ENCODE data around the gene BAHCC1.
"Not testable (repeated sequence)": the region's sequence is repeated elsewhere in the genome, so short reads cannot be mapped to it uniquely, and the experiment has no call there.

The BAHCC1 gene

DNA sequence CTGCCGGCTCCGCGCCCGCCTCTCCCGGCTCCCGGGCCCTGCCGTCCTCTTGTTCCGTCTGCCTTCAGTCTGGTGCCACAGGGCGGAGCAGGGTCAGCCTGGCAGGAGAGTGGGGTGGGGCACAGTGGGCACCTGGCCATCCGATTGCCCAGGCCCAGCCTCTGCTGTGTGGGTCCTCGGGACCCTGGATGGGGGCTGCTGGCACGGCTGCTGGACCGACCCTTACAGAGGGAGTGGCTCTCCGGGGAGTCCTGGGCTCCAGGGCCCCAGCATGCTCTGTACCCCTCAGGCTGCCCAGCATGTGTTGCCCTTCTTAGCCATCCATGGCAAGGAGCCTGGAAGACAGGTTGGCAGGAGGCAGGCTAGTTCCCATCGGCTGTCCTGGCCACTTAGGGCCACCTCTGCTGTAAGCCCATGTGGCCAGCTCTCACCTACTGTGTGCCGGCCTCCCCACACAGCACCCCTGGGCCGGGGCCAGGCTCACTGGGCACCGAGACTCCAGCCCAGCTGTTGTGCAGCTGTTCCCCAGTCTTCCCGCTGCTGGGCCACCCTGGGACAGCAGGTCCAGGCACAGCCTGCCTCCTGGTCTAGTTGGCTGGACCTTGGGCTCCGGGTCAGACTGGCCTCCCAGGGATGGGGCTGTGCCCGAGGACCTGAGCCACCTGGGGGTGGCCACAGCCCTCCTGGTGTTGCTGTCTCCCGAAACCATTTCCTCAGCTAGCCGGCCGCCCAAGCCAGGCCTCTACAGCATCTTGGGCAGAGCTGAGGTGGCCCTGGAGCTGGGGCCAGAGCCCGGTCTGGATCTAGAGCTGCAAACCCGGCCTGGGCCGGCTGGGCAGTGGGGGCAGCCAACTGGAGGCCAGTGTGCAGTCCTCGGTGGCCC, 24.9 kb downstream of the BAHCC1 start:
- Mint-ChIP-seq H3K4me3 (no peak overlapping the region), H3K27me3 (peaks cover 22% of the 10 kb centered on the region)

DNA sequence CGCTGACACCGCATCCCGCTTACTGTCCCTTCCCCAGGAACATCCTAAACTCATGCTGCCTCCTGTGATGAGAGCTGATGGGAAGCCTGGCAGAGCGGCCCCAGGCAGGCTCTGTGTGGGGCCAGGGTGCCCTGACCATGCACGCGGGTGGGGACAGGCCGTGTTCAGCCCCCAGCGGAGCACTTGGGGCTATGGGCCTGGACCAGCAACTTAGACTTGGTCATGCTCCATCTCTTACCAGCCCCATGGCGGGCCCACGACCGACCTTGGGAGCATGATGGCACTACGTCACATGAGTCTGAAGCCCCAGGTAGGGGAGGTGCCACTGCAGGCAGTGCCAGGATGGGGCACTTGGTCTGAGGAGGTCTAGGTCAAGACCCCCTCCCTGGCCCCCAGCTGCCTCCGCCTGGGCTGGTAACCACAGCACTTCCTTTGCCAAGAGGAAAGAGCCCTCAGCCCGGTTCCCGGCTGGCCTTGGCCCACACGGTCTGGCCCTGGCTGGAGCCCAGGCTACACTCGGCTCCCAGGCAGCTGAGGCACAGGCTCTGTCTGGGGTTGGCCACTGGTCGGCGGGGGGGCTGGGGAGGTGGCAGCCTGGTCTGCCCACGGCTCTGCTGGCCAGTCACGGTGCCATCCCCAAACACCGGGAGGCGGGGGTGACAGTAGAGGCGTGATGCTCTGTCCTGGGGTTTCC, 25.7 kb downstream of the BAHCC1 start:
- peaks cover 22% of the 10 kb centered on the region for H3K27me3 Mint-ChIP-seq
- H3K27ac Mint-ChIP-seq = no peak overlapping the region
- H3K9me3 Mint-ChIP-seq = no peaks in the 10 kb centered on the region
- H3K4me3 Mint-ChIP-seq = no peak overlapping the region
- H3K4me1 Mint-ChIP-seq = no peaks in the 10 kb centered on the region
- DNase-seq (no peak), ATAC-seq (no peak)

More for the DNA sequence above, 24.9 kb downstream of the BAHCC1 start:
- ATAC-seq = no peak
- H3K4me1 Mint-ChIP-seq = no peaks in the 10 kb centered on the region
- H3K27ac Mint-ChIP-seq = no peak overlapping the region
- DNase-seq = no peak
- H3K9me3 Mint-ChIP-seq = no peaks in the 10 kb centered on the region

DNA sequence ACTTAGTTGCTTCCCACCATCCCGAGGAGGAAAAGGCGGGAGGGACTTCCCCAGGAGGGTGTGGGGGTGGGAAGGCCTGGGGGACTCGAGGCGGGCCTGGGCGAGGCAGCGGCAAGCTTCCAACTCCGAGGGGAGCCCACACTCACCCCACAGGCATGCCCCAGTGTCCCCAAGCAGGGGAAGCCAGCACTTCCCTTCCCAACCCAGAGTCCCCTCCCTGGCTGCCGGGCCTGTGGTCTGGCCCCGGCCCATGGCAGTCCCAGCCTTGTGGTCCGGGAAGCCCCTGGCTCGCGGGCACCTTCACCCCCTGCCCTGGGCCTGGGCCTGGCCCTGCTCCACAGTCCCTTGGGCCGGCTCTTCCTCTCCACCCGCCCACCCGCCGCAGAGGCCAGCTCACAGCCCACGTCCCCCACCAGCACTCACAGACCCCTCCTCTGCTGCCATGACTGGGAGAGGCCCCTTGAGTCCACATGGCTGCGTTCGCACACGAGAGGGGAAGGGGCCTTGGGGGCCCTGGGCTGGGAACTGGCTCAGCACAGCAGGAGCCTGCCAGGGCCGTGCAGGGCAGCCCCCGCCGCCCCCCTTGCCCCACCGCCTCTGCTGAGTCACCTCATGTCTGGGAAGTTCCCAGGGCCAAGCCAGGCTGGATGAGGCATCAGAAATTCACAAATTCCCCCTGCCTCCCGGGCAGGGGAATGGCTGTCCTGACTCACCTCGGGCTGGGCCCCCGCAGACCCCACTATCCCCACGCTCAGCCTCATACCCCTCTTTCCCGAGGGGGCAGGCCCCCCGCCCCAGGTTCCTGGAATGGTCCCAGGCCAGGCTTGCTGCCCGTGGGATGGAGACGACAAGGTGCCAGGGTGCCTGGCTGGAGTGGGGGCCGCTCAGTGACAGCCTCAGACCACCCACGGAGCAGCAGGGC, 27.8 kb downstream of the BAHCC1 start:
- Mint-ChIP-seq H3K4me3 (no peak overlapping the region), H3K27ac (no peak overlapping the region), H3K9me3 (no peaks in the 10 kb centered on the region), H3K4me1 (no peaks in the 10 kb centered on the region), H3K27me3 (peaks cover 16% of the 10 kb centered on the region)
- DNase-seq (no peak), ATAC-seq (no peak)

DNA sequence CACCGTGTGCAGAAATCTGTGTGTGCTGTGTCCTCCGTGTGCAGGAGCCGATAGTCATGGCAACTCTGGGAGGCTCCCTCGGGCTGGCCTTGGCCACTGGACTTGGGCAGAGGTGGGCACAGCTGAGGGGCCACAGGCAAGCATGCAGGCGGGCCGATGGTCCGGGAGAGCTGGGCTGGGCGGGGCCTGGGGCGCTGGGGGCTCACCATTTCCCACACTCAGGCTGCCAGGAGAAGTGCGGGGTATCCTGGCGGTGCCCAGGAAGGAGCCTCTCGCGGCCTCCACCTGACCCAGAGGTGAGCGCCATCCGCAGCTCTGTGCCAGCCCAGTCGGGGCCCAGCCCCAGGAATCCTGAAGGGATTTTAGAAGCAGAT, 28.4 kb downstream of the BAHCC1 start:
- DNase-seq (no peak), ATAC-seq (no peak)
- Mint-ChIP-seq H3K4me1 (no peaks in the 10 kb centered on the region), H3K27me3 (peaks cover 14% of the 10 kb centered on the region), H3K27ac (no peak overlapping the region), H3K4me3 (no peak overlapping the region), H3K9me3 (no peaks in the 10 kb centered on the region)

DNA sequence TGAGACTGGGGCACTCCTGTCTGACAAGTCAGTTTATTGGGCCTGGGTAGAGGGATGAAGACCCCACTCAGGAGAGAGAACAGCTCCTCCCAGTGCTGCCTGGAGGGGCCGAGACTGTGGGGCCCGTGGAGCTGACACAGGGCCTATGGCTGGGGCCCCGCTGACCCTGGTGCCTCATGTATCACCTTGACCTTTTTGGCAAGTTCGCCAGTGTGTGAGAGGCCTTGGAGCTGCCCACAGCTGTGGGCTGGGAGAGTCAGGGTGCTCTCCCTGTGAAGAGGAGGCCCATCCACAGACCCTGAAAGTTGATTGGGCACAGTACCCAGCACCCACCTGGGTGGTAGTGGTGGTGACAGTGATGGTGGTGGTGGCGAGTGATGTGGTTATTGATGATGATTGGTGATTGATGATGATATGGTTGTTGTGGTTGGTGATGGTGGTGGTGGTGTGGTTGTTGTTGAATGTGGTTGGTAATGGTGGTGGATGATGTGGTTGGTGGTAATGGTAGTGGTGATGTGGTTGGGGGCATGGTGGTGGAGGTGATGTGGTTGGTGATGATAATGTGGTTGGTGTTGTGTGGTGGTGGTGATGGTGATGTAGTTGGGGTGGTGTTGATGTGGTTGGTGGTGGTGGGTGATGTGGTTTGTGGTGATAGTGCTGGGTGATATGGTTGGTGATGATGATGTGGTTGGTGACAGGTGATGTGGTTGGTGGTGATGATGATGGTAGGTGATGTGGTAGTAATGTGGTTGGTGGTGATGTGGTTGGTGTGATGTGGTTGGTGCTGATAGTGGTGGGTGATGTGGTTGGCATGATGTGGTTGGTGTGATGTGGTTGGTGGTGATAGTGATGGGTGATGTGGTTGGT, 29.1 kb downstream of the BAHCC1 start:
- Mint-ChIP-seq H3K4me3 (no peak overlapping the region), H3K4me1 (no peaks in the 10 kb centered on the region), H3K27me3 (peaks cover 14% of the 10 kb centered on the region), H3K27ac (no peak overlapping the region), H3K9me3 (no peaks in the 10 kb centered on the region)
- DNase-seq (peak in 1 of 2 donors; percentile 32), ATAC-seq (no peak)

DNA sequence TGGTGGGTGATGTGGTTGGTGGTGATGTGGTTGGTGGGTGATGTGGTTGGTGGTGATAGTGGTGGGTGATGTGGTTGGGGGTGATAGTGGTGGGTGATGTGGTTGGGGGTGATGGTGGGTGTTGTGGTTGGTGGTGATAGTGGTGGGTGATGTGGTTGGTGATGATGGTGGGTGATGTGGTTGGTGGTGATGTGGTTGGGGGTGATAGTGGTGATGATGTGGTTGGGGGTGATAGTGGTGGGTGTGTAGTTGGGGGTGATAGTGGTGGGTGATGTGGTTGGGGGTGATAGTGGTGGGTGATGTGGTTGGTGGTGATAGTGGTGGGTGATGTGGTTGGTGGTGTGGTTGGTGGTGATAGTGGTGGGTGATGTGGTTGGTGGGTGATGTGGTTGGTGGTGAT, 29.8 kb downstream of the BAHCC1 start:
- not testable (repeated sequence) for H3K27me3 Mint-ChIP-seq, H3K4me3 Mint-ChIP-seq, H3K4me1 Mint-ChIP-seq, H3K9me3 Mint-ChIP-seq, DNase-seq, ATAC-seq, H3K27ac Mint-ChIP-seq

DNA sequence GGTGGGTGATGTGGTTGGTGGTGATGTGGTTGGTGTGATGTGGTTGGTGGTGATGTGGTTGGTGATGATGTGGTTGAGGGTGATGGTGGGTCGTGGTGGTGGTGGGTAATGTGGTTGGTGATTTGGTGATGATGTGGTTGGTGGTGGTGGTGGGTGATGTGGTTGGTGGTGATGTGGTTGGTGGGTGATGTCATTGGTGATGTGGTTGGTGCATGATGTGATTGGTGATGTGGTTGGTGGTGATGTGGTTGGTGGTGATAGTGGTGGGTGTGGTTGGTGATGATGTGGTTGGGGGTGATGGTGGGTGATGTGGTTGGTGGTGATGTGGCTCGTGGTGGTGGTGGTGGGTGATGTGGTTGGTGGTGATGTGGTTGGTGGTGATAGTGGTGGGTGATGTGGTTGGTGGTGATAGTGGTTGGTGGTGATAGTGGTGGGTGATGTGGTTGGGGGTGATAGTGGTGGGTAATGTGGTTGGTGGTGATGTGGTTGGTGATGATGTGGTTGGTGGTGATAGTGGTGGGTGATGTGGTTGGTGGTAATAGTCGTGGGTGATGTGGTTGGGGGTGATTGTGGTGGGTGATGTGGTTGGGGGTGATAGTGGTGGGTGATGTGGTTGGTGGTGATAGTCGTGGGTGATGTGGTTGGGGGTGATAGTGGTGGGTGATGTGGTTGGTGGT, 30.6 kb downstream of the BAHCC1 start:
- H3K4me1 Mint-ChIP-seq, ATAC-seq, H3K27ac Mint-ChIP-seq, H3K9me3 Mint-ChIP-seq, H3K27me3 Mint-ChIP-seq, H3K4me3 Mint-ChIP-seq: not testable (repeated sequence)
- DNase-seq = peak in 1 of 2 donors; percentile 44

DNA sequence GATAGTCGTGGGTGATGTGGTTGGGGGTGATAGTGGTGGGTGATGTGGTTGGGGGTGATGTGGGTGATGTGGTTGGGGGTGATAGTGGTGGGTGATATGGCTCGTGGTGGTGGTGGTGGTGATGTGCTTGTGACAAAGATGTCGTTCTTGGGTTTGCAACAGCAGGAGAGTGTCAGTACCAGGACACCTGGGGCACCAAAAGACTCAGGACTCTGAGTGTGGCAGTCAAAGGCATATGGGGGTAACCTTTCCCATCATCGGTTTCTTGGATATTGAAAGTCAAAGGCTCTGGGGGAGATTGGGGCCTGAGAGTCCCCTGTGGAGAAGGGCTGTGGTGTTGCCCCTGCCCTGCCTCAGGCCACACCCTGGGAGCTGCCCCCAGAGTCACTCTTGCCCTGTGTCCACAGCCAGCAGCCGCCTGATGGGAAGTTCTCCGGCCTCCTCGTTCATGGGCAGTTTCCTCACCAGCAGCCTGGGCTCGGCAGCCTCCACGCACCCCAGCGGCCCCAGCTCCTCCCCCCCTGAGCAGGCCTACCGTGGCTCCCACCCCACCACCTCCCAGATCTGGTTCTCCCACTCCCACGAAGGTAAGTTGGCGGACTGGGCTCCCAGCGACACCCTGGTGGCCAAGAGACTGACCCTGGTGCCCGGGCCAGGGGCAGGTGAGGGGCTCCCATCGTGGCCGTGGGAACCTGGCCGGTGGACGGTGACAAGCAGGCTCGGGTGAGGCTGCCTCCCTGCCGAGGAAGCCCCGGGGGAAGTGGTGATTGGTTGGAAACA, 31.3 kb downstream of the BAHCC1 start:
- H3K27ac Mint-ChIP-seq = peak overlapping the region in 1 of 2 donors; percentile 34
- no peak for DNase-seq
- H3K27me3 Mint-ChIP-seq = no peaks in the 10 kb centered on the region
- no peak for ATAC-seq
- H3K4me1 Mint-ChIP-seq = peaks cover 7% of the 10 kb centered on the region
- no peaks in the 10 kb centered on the region for H3K9me3 Mint-ChIP-seq
- H3K4me3 Mint-ChIP-seq = no peak overlapping the region

DNA sequence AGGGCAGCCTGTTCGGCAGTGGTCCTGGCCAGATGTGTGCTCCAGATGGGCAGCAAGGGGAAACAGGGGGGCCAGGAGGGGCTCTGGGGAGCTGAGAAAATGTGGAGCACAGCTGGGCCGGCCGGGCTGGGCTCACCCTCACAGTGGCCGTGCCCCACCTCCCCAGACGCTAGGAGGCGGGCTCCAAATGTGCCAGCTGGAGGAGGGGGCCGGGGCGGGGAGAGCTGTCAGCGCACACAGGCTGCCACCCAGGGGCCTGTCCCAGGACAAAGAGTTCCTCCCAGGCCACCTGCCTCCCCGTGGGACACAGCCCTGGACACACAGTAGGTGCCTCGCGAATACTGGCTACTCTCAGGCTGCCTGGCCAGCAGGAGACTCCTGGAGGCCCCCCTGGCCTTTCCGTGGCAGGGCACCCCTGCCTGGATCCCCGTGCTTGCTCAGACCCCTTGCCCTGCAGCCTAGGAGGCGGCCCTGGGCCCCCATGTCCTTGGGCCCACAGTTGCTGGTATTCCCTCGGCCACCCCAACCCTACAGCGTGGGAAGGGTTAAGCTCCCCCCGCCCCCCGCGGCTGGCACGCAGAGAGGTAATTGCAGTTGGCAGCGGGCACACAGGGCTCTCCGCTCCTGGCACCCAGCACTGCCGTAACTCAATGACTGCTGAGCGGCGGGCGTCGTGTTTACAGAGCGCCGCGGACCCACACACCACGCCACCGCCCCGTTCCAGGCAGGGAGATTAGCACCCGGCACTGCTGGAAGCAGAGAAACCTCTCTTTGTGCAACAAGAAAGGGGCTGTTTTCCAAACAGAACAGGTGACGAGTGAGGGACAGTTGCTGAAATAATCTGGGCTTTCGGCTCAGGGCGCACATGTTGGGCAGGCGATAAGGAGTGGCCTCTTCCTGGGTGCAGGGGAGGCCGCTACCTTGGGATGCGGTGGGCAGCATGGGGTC, 32.2 kb downstream of the BAHCC1 start:
- Mint-ChIP-seq H3K27me3 (no peaks in the 10 kb centered on the region), H3K4me1 (peaks cover 7% of the 10 kb centered on the region), H3K4me3 (no peak overlapping the region), H3K9me3 (no peaks in the 10 kb centered on the region), H3K27ac (peak overlapping the region in 1 of 2 donors; percentile 34)
- ATAC-seq = peak; percentile 1
- DNase-seq = no peak

DNA sequence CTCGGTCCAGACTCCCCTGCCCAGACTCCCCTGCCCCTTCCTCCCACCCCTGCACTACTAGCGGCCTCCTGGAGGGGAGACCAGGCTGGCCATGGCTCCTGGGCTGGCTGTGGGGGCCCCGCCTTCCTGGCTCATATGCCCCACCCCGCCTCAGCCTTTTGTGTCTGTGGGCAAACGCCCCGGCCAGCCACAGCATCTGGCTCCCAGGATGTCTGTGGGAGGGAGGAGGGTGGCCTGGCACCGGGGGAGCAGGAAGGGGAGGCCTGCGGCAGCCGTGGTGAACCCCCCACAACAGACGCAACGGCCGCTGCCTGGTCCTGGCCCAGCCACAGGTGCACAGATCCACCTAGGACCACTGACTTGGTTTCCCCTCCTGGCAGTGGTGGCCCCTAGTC, 32.9 kb downstream of the BAHCC1 start:
- peaks cover 7% of the 10 kb centered on the region for H3K4me1 Mint-ChIP-seq
- H3K27ac Mint-ChIP-seq = no peak overlapping the region
- DNase-seq (no peak), ATAC-seq (peak; percentile 31)
- no peak overlapping the region for H3K4me3 Mint-ChIP-seq
- H3K27me3 Mint-ChIP-seq = no peaks in the 10 kb centered on the region
- H3K9me3 Mint-ChIP-seq = no peaks in the 10 kb centered on the region

DNA sequence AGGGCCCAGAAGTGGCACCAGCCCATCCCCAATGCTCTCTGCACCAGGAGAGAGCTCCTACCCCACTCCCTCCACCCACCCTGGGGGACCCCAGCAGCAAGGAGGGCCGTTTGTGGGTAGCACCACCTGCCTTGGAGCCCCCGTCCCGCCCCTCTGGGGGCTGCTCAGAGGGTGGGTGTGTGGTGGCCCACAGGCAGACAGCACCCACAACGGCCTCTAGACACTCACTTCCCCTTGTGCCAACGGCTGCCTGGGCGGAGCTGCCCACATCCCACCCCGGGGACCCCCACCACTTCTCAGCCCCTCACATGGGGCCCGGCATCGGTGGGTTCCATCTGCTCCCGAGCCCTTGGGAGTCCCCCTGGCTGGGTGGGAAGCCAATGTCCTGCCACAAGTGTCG, 33.3 kb downstream of the BAHCC1 start:
- H3K4me3 Mint-ChIP-seq = peak overlapping the region in 1 of 2 donors; percentile 24
- peaks cover 7% of the 10 kb centered on the region for H3K4me1 Mint-ChIP-seq
- H3K27me3 Mint-ChIP-seq = peaks cover 1% of the 10 kb centered on the region
- no peak overlapping the region for H3K27ac Mint-ChIP-seq
- ATAC-seq (peak; percentile 7), DNase-seq (no peak)
- no peaks in the 10 kb centered on the region for H3K9me3 Mint-ChIP-seq

DNA sequence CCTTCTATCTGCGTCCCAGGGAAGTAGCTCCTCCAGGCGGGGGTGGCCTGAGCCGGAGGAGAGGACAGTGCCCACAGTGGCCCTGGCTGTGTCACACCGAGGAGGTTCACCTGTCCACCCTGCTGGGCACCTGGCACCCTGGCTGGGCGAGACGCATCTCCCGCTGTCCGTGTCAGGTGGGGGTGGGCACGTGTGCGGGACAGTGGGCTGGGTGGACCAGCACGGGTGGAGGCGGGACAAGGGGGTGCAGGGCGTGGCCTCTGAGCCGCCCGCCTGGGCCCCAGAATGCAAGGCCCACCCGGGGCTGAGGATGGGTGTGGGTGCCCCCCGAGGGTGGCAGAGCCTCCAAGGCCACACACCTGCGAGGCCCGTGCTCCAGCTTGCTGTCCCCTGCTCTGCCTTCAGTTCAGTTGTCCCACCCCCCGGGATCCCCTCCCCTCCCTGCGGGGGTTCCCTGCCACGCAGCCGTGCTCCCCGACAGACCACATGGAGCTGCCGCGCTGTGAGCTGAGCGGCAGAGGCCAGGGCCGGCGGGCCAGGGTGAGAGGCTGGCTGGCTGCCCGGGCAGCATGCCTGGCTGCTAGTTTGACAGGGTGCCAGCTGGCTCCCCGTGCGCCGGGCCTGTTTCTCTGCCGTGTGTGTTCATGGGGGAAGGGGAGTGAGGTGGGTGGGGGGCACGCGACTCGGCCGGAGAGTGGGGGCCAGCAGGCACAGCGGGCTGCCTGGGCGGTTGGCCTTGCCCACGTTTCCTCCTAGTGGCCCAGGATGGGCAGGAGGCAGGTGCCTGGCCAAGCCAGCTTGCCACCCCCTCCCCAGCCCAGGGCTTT, 33.9 kb downstream of the BAHCC1 start:
- peaks cover 8% of the 10 kb centered on the region for H3K27me3 Mint-ChIP-seq
- no peak for DNase-seq
- H3K4me3 Mint-ChIP-seq = peak overlapping the region in 1 of 2 donors; percentile 24
- H3K4me1 Mint-ChIP-seq = peaks cover 7% of the 10 kb centered on the region
- peak; percentile 11 for ATAC-seq
- H3K9me3 Mint-ChIP-seq = no peaks in the 10 kb centered on the region
- H3K27ac Mint-ChIP-seq = no peak overlapping the region

Measured in stimulated activated naive CD8-positive, alpha-beta T cell treated with anti-CD3 and anti-CD28 coated beads, Interleukin-15, amount 100 ng/mL, for 72 hours (primary cell).